Measurements from ENCODE around the gene ROR2.
"Not testable (repeated sequence)": the region's sequence is repeated elsewhere in the genome, so short reads cannot be mapped to it uniquely, and the experiment has no call there.

Gene ROR2

GRCh38 chr9:91555132-91555531 is 394.9 kb downstream of the ROR2 start:
- Mint-ChIP-seq H3K4me3 (no peak overlapping the region), H3K9me3 (no peaks in the 10 kb centered on the region), H3K4me1 (no peaks in the 10 kb centered on the region), H3K36me3 (no peaks in the 10 kb centered on the region), H3K27ac (no peak overlapping the region), H3K27me3 (peaks cover 10% of the 10 kb centered on the region)
- no peak for DNase-seq
- CTCF ChIA-PET, result no interaction called here

GRCh38 chr9:91549177-91549576 is 400.9 kb downstream of the ROR2 start:
- no peak for DNase-seq
- Mint-ChIP-seq H3K9me3 (no peaks in the 10 kb centered on the region), H3K36me3 (no peaks in the 10 kb centered on the region), H3K27ac (no peak overlapping the region), H3K27me3 (peaks cover 20% of the 10 kb centered on the region), H3K4me3 (no peak overlapping the region), H3K4me1 (no peaks in the 10 kb centered on the region)
- CTCF ChIA-PET, result no interaction called here

GRCh38 chr9:91547081-91547480 is 402.9 kb downstream of the ROR2 start:
- Mint-ChIP-seq H3K4me3 (no peak overlapping the region), H3K27ac (no peak overlapping the region), H3K27me3 (peaks cover 29% of the 10 kb centered on the region), H3K36me3 (no peaks in the 10 kb centered on the region), H3K4me1 (no peaks in the 10 kb centered on the region), H3K9me3 (no peaks in the 10 kb centered on the region)
- DNase-seq, result no peak
- CTCF ChIA-PET, result no interaction called here

DNA sequence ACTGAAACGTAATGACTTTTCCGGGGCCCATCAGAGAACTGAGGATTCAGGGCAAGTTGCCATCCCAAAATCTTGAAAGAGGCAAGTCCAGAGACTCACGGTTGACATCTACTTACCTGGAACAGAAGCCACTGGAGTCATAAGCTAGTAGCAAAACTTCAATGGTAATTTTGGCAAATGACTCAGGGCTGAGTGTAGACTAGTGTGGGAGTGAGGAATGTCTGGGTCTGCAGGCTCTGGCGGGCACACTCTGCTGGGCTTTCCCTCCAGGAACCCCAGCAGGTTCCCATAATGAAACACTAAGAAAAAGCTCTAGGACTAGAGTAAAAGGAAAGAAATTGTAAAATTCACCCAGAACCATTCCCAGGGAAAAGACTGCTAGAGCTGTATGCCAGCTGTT is 403.5 kb downstream of the ROR2 start:
- CTCF ChIA-PET, result no interaction called here
- H3K9me3 Mint-ChIP-seq, result no peaks in the 10 kb centered on the region

GRCh38 chr9:91541734-91542133 is 408.3 kb downstream of the ROR2 start:
- Mint-ChIP-seq H3K9me3 (no peaks in the 10 kb centered on the region), H3K4me3 (no peak overlapping the region), H3K27me3 (peaks cover 25% of the 10 kb centered on the region), H3K27ac (no peak overlapping the region), H3K36me3 (no peaks in the 10 kb centered on the region), H3K4me1 (peaks cover 11% of the 10 kb centered on the region)
- CTCF ChIA-PET, result no interaction called here
- no peak for DNase-seq

More for the DNA sequence above, 403.5 kb downstream of the ROR2 start:
- Mint-ChIP-seq H3K36me3 (no peaks in the 10 kb centered on the region), H3K4me1 (no peaks in the 10 kb centered on the region), H3K4me3 (no peak overlapping the region), H3K27ac (no peak overlapping the region), H3K27me3 (peaks cover 29% of the 10 kb centered on the region)
- no peak for DNase-seq

GRCh38 chr9:91540506-91540905 is 409.5 kb downstream of the ROR2 start:
- CTCF ChIA-PET, H3K4me3 Mint-ChIP-seq, H3K27ac Mint-ChIP-seq, H3K36me3 Mint-ChIP-seq, H3K9me3 Mint-ChIP-seq, DNase-seq: not testable (repeated sequence)
- peaks cover 25% of the 10 kb centered on the region for H3K27me3 Mint-ChIP-seq
- peaks cover 11% of the 10 kb centered on the region for H3K4me1 Mint-ChIP-seq

- Mint-ChIP-seq H3K4me1 (peaks cover 11% of the 10 kb centered on the region), H3K27me3 (peaks cover 26% of the 10 kb centered on the region), H3K36me3 (no peaks in the 10 kb centered on the region), H3K4me3 (no peak overlapping the region), H3K9me3 (no peaks in the 10 kb centered on the region), H3K27ac (no peak overlapping the region)
- CTCF ChIA-PET, result no interaction called here
- no peak for DNase-seq
Measured at GRCh38 chr9:91536211-91536691, 413.8 kb downstream of the ROR2 start.

GRCh38 chr9:91534374-91534773 is 415.7 kb downstream of the ROR2 start:
- no peak overlapping the region for H3K4me3 Mint-ChIP-seq
- no peaks in the 10 kb centered on the region for H3K36me3 Mint-ChIP-seq
- DNase-seq, result no peak
- no peak overlapping the region for H3K27ac Mint-ChIP-seq
- H3K9me3 Mint-ChIP-seq, result no peaks in the 10 kb centered on the region
- peaks cover 31% of the 10 kb centered on the region for H3K27me3 Mint-ChIP-seq
- CTCF ChIA-PET, result no interaction called here
- no peaks in the 10 kb centered on the region for H3K4me1 Mint-ChIP-seq

DNA sequence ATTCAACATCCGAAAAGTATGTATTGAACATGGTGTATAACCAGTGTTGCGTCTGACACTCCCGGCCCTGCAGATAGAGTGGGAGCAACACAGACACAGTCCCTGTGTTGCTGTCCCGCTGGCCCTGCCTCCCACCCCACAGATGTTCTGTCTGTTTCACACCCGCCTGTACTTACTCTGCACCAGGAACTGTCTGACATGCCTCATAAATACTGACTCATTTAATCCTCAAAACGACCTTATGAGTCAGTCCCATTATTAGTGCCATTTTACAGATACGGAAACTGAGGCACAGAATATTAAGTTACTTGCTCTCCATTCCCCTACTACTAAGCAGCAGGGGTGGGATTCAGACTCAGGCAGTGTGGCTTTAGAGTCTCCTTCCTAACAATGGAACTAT is 416.6 kb downstream of the ROR2 start:
- H3K36me3 Mint-ChIP-seq, result no peaks in the 10 kb centered on the region
- no peaks in the 10 kb centered on the region for H3K4me1 Mint-ChIP-seq
- CTCF ChIA-PET, result no interaction called here
- no peaks in the 10 kb centered on the region for H3K9me3 Mint-ChIP-seq
- H3K27ac Mint-ChIP-seq, result no peak overlapping the region
- peaks cover 38% of the 10 kb centered on the region for H3K27me3 Mint-ChIP-seq
- no peak for DNase-seq
- no peak overlapping the region for H3K4me3 Mint-ChIP-seq

DNA sequence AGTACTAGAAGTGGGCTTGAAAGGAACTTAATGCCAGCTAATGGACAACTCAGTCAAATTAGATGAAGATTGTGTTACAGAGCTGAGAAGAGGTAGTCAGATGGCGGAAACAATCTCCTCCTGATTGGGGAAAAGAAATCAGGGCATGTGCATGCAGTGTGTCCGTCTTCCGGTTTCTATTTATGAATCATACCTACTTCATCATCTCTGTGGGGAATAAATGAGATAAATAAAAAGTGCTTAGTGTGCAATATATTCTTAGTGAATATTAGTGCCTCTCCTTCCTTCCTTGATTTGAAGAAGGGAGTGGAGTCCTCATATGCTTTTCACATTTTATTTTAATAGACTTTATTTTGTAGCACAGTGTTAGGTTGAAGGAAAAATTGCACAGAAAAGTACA is 417.7 kb downstream of the ROR2 start:
- Mint-ChIP-seq H3K27me3 (peaks cover 34% of the 10 kb centered on the region), H3K27ac (no peak overlapping the region), H3K4me3 (no peak overlapping the region), H3K9me3 (no peaks in the 10 kb centered on the region), H3K36me3 (no peaks in the 10 kb centered on the region), H3K4me1 (no peaks in the 10 kb centered on the region)
- CTCF ChIA-PET, result no interaction called here
- DNase-seq, result no peak

- DNase-seq, result no peak
- H3K36me3 Mint-ChIP-seq, result no peaks in the 10 kb centered on the region
- H3K27me3 Mint-ChIP-seq, result peaks cover 27% of the 10 kb centered on the region
- H3K27ac Mint-ChIP-seq, result no peak overlapping the region
- CTCF ChIA-PET, result no interaction called here
- H3K4me3 Mint-ChIP-seq, result no peak overlapping the region
- no peaks in the 10 kb centered on the region for H3K4me1 Mint-ChIP-seq
- H3K9me3 Mint-ChIP-seq, result no peaks in the 10 kb centered on the region
Measured at GRCh38 chr9:91530829-91531228, 419.2 kb downstream of the ROR2 start.

GRCh38 chr9:91522481-91522880 is 427.5 kb downstream of the ROR2 start:
- no peak overlapping the region for H3K4me3 Mint-ChIP-seq
- no peaks in the 10 kb centered on the region for H3K36me3 Mint-ChIP-seq
- H3K27ac Mint-ChIP-seq, result no peak overlapping the region
- peaks cover 20% of the 10 kb centered on the region for H3K27me3 Mint-ChIP-seq
- H3K4me1 Mint-ChIP-seq, result no peaks in the 10 kb centered on the region
- no peak for DNase-seq
- CTCF ChIA-PET, result no interaction called here
- no peaks in the 10 kb centered on the region for H3K9me3 Mint-ChIP-seq

DNA sequence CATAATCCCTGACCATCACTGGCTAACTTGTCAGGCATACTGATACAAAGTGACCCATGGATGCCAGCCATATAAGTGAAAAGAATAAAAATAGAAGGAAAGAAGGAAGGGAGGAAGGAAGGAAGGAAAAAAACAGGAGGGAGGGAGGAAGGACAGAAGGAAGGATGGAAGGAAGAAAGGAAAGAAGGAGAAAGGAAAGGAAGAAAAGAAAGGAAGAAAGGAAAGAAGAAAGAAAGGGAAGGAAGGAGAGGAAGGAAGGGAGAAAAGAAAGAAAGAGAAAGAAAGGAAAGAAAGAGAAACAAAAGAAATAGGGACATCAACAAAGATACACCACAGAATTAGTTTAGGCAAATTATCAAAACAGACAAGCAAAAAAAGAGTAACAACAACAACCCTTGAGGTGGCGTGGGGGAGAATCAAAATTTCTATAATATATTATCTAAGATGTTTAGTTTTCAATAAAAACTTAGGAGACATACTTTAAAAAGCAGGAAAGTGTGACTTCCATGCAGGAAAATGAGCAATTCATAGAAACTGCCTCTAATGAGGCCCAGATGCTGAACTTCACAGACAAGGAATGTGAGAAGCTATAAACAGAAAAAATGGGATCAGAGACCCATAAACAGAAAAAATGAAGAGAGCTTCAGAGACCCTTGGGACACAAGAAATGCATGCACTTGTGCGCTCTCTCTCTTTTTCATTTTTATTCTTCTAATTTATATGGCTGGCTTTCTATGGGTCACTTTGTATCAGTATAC is 430.3 kb downstream of the ROR2 start:
- Mint-ChIP-seq H3K36me3 (no peaks in the 10 kb centered on the region), H3K9me3 (no peaks in the 10 kb centered on the region), H3K4me3 (no peak overlapping the region), H3K4me1 (no peaks in the 10 kb centered on the region), H3K27me3 (peaks cover 22% of the 10 kb centered on the region), H3K27ac (no peak overlapping the region)
- CTCF ChIA-PET, result no interaction called here
- DNase-seq, result no peak

GRCh38 chr9:91518462-91518861 is 431.6 kb downstream of the ROR2 start:
- CTCF ChIA-PET, result no interaction called here
- Mint-ChIP-seq H3K4me1 (no peaks in the 10 kb centered on the region), H3K4me3 (no peak overlapping the region), H3K27ac (no peak overlapping the region), H3K27me3 (peaks cover 15% of the 10 kb centered on the region), H3K9me3 (no peaks in the 10 kb centered on the region), H3K36me3 (no peaks in the 10 kb centered on the region)
- DNase-seq, result no peak

DNA sequence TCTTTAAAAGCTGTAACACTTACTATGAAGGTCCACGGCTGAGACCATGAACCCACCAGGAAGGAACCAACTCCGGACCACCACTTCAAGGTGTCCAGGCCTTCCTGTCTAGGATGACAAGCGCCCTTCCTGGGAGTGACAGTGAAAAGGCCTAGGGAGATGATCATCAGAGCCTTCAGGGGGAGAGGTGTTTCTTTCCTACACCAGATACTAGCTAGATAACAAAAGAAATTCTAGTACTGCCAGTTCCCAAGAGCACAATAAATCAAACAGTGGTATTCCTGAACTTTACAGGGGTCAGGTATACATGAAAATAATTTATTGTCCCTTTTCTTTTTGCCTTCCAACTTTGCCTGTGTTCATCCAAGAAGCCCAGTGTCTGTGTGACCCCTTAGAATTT is 432.2 kb downstream of the ROR2 start:
- Mint-ChIP-seq H3K27me3 (peaks cover 15% of the 10 kb centered on the region), H3K4me1 (no peaks in the 10 kb centered on the region), H3K27ac (no peak overlapping the region), H3K4me3 (no peak overlapping the region), H3K9me3 (no peaks in the 10 kb centered on the region), H3K36me3 (no peaks in the 10 kb centered on the region)
- DNase-seq, result no peak
- CTCF ChIA-PET, result no interaction called here

- DNase-seq, H3K4me1 Mint-ChIP-seq, H3K4me3 Mint-ChIP-seq, CTCF ChIA-PET, H3K36me3 Mint-ChIP-seq, H3K27ac Mint-ChIP-seq, H3K9me3 Mint-ChIP-seq: not testable (repeated sequence)
- H3K27me3 Mint-ChIP-seq, result peaks cover 15% of the 10 kb centered on the region
Measured at GRCh38 chr9:91517332-91517731, 432.7 kb downstream of the ROR2 start.
